Left renal cortex interstitium (tissue), 4 donors: Measurements from ENCODE around the gene TMEM119. TPM values are rescaled to one million over a fixed set of nuclear protein-coding genes. Genes with fewer than 3 reads are reported as not detected.

ENCODE experiments used
- DNase-seq, 4 donors: peaks; one replicate each; pipeline ENCODE4 v3.0.0-alpha.2; 2013; ENCODE audit warnings: low read depth in 4 of 4, low spot score in 2 of 4, missing footprints in 1 of 4
- polyA plus RNA-seq, 4 donors: library from polyadenylated mRNA; unstranded; fragments of 120-200 nt; gene quantifications; one replicate each; pipeline ENCODE4 v1.2.1, GENCODE V29; 2013; ENCODE audit not compliant: insufficient read length in 4 of 4

The TMEM119 gene
- polyA plus RNA-seq, 4 donors, result 18.1 to 34.2 (median 24.5) TPM

GRCh38 chr12:108551535-108551934 lies 46.3 kb downstream of the TMEM119 start:
- no peak for DNase-seq

GRCh38 chr12:108548954-108549521 lies 48.8 kb downstream of the TMEM119 start:
- DNase-seq, result no peak

GRCh38 chr12:108547686-108548085 lies 50.2 kb downstream of the TMEM119 start:
- no peak for DNase-seq

GRCh38 chr12:108543652-108544051 lies 54.2 kb downstream of the TMEM119 start:
- no peak for DNase-seq

- no peak for DNase-seq
Measured at GRCh38 chr12:108542320-108542719, 55.6 kb downstream of the TMEM119 start.

Other genes with a start within 250 kb of the TMEM119 start
- 1 to 10 TPM; 3.5 to 4.3 (median 4.0) TPM for gene FICD, start 82.8 kb downstream of the TMEM119 start, polyA plus RNA-seq
- gene SART3, start 36.9 kb downstream of the TMEM119 start, polyA plus RNA-seq, result 10 to 100 TPM; 50.4 to 71.3 (median 59.4) TPM
- 100 to 1,000 TPM; 106 to 128 (median 113) TPM for gene ISCU, start 35.5 kb downstream of the TMEM119 start, polyA plus RNA-seq
- gene SELPLG, start 35.8 kb upstream of the TMEM119 start, polyA plus RNA-seq, result 1 to 10 TPM; 1.9 to 3.2 (median 2.4) TPM
- gene CORO1C, start 133.4 kb upstream of the TMEM119 start, polyA plus RNA-seq, result 10 to 100 TPM; 52.9 to 65.9 (median 61.8) TPM